IPS DF 6.9 (cell line): ENCODE results near the gene SH3TC1.

Experiments
- DNase-seq: peaks from one replicate; pipeline ENCODE4 v3.0.0-alpha.2; 2013; ENCODE audit warnings: low read depth, low spot score
- H3K27ac ChIP-seq: one replicate; pipeline ENCODE4 v1.5.1; 2013; ENCODE audit warnings: low read length, control low read depth
- H3K27me3 ChIP-seq: 2 replicates; pipeline ENCODE4 v1.6.1; 2013; ENCODE audit warnings: mild to moderate bottlenecking, low read length; ENCODE audit not compliant: control insufficient read depth, insufficient read depth
- H3K36me3 ChIP-seq: 2 replicates; pipeline ENCODE4 v1.6.1; 2013; ENCODE audit warnings: low read length; ENCODE audit not compliant: control insufficient read depth, insufficient read depth
- H3K4me1 ChIP-seq: 2 replicates; pipeline ENCODE4 v1.6.1; 2013; ENCODE audit warnings: low read length; ENCODE audit not compliant: control insufficient read depth, insufficient read depth
- H3K4me3 ChIP-seq: 2 replicates; pipeline ENCODE4 v1.5.1; 2013; ENCODE audit warnings: mild to moderate bottlenecking, low read length
- H3K9me3 ChIP-seq: 2 replicates; pipeline ENCODE4 v1.6.1; 2013; ENCODE audit warnings: low read length, inconsistent platforms; ENCODE audit not compliant: control insufficient read depth, insufficient read depth
- WGBS: extraction: QIAGEN DNeasy Blood & Tissue Kit; methylation state at CpG from one replicate; pipeline ENCODE4 v1.1.7; 2013; ENCODE audit warnings: mixed read lengths, missing lambda C conversion rate; ENCODE audit not compliant: insufficient read length, insufficient coverage; 5-methylcytosine and 5-hydroxymethylcytosine counted together

The SH3TC1 gene

GRCh38 chr4:8238036-8238511, 39.0 kb downstream of the SH3TC1 start:
- peaks cover 3% of the 10 kb centered on the region; the same call in 1 of the 2 replicates for H3K4me1 ChIP-seq
- WGBS, result no CpG with 5 or more reads among the region's 14 CpGs
- no peak overlapping the region for H3K4me3 ChIP-seq
- DNase-seq, result no peak
- H3K36me3 ChIP-seq, result no peaks in the 10 kb centered on the region; the same call in 1 of the 2 replicates
- H3K27me3 ChIP-seq, result no peaks in the 10 kb centered on the region
- no peaks in the 10 kb centered on the region for H3K9me3 ChIP-seq
- no peak overlapping the region for H3K27ac ChIP-seq

GRCh38 chr4:8238515-8239053, 39.5 kb downstream of the SH3TC1 start:
- no peaks in the 10 kb centered on the region for H3K27me3 ChIP-seq
- H3K27ac ChIP-seq, result no peak overlapping the region
- WGBS, result no CpG with 5 or more reads among the region's 17 CpGs
- no peak overlapping the region for H3K4me3 ChIP-seq
- peaks cover 3% of the 10 kb centered on the region; the same call in 1 of the 2 replicates for H3K4me1 ChIP-seq
- DNase-seq, result no peak
- no peaks in the 10 kb centered on the region for H3K9me3 ChIP-seq
- H3K36me3 ChIP-seq, result no peaks in the 10 kb centered on the region; the same call in 1 of the 2 replicates

GRCh38 chr4:8239226-8239625, 40.1 kb downstream of the SH3TC1 start:
- H3K4me3 ChIP-seq, result no peak overlapping the region
- no peak overlapping the region for H3K27ac ChIP-seq
- no peaks in the 10 kb centered on the region; the same call in 1 of the 2 replicates for H3K36me3 ChIP-seq
- H3K27me3 ChIP-seq, result no peaks in the 10 kb centered on the region
- WGBS, result no CpG with 5 or more reads among the region's 13 CpGs
- H3K4me1 ChIP-seq, result peaks cover 3% of the 10 kb centered on the region; the same call in 1 of the 2 replicates
- DNase-seq, result no peak
- no peaks in the 10 kb centered on the region for H3K9me3 ChIP-seq

- no peak for DNase-seq
- Histone ChIP-seq H3K27me3 (no peaks in the 10 kb centered on the region), H3K4me1 (peaks cover 3% of the 10 kb centered on the region; the same call in 1 of the 2 replicates), H3K9me3 (no peaks in the 10 kb centered on the region), H3K36me3 (no peaks in the 10 kb centered on the region; the same call in 1 of the 2 replicates), H3K27ac (no peak overlapping the region), H3K4me3 (no peak overlapping the region)
- WGBS, result no CpG with 5 or more reads among the region's 9 CpGs
Observed at GRCh38 chr4:8239661-8240060, 40.6 kb downstream of the SH3TC1 start.

- DNase-seq, result no peak
Observed at GRCh38 chr4:8240211-8241041, 41.3 kb downstream of the SH3TC1 start.

GRCh38 chr4:8241211-8241779, 42.2 kb downstream of the SH3TC1 start:
- H3K27ac ChIP-seq, result no peak overlapping the region
- no peak overlapping the region for H3K4me3 ChIP-seq
- no peaks in the 10 kb centered on the region; the same call in 1 of the 2 replicates for H3K36me3 ChIP-seq
- no peaks in the 10 kb centered on the region for H3K9me3 ChIP-seq
- WGBS, result no CpG with 5 or more reads among the region's 14 CpGs
- no peaks in the 10 kb centered on the region for H3K27me3 ChIP-seq
- H3K4me1 ChIP-seq, result peaks cover 2% of the 10 kb centered on the region; the same call in 1 of the 2 replicates
- DNase-seq, result no peak

More at GRCh38 chr4:8240211-8241041, 41.3 kb downstream of the SH3TC1 start:
- Histone ChIP-seq H3K27ac (no peak overlapping the region), H3K4me3 (no peak overlapping the region), H3K4me1 (peaks cover 3% of the 10 kb centered on the region; the same call in 1 of the 2 replicates), H3K9me3 (no peaks in the 10 kb centered on the region), H3K36me3 (no peaks in the 10 kb centered on the region; the same call in 1 of the 2 replicates), H3K27me3 (no peaks in the 10 kb centered on the region)
- no CpG with 5 or more reads among the region's 26 CpGs for WGBS

DNA sequence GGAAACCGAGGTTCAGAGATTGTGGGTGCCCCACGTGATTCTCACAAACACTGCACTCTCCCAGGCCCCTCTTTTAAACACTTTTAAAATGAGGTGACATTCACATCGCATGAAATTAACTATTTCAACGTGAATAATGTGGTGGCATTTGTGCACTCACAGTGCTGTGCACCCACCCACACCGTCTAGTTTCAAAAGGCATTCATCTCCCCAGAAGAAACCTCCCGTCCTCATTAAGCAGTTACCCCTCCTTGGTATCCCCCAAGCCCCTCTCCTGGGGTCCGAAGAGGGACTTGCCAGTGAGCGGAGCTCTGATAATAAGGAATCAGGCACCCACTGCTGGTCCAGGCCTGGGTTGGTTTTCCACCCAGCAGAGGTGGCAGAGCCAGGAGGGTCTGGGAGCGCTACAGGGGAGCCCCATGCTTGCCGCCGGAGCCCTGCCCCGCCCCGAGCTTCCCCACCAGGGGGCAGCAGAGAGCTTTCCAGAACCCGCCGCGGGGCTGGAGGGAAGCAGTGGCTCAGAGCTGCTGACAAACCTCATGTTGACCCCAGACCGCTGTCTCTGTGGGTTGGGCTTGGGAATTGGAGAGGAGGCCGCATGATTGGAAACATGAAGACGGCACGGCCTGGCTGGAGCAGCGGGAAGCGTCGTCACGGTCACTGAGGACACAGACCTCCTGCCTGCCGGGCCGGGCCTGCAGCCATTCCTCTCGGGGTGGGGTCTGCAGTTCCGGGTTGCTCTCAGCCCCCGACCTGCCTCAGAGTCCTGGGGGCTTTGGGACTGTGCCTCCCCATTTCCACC, 43.0 kb downstream of the SH3TC1 start:
- Histone ChIP-seq H3K27me3 (no peaks in the 10 kb centered on the region), H3K9me3 (no peaks in the 10 kb centered on the region), H3K36me3 (no peaks in the 10 kb centered on the region), H3K27ac (no peak overlapping the region), H3K4me3 (no peak overlapping the region), H3K4me1 (peaks cover 2% of the 10 kb centered on the region; the same call in 1 of the 2 replicates)
- DNase-seq, result peak; percentile 75
- no CpG with 5 or more reads among the region's 29 CpGs for WGBS

- Histone ChIP-seq H3K9me3 (no peaks in the 10 kb centered on the region), H3K27ac (no peak overlapping the region), H3K36me3 (no peaks in the 10 kb centered on the region), H3K4me1 (peaks cover 2% of the 10 kb centered on the region; the same call in 1 of the 2 replicates), H3K27me3 (no peaks in the 10 kb centered on the region), H3K4me3 (no peak overlapping the region)
- DNase-seq, result no peak
- WGBS, result no CpG with 5 or more reads among the region's 10 CpGs
Observed at GRCh38 chr4:8242782-8243560, 43.9 kb downstream of the SH3TC1 start.

GRCh38 chr4:8244001-8244757, 45.1 kb downstream of the SH3TC1 start:
- H3K27ac ChIP-seq, result no peak overlapping the region
- H3K4me1 ChIP-seq, result 0 out of 2 replicates have a peak, but pooled peaks cover 2% of the 10 kb centered on the region
- WGBS, result no CpG with 5 or more reads among the region's 18 CpGs
- no peak overlapping the region for H3K4me3 ChIP-seq
- H3K27me3 ChIP-seq, result no peaks in the 10 kb centered on the region
- no peaks in the 10 kb centered on the region for H3K9me3 ChIP-seq
- no peaks in the 10 kb centered on the region for H3K36me3 ChIP-seq
- no peak for DNase-seq
